ENCODE data around the gene RASGEF1C. TPM values are rescaled to one million over a fixed set of nuclear protein-coding genes. Genes with fewer than 3 reads are reported as not detected.

Gene RASGEF1C
- total RNA-seq, 2 experiments from 2014 or later = not detected

DNA sequence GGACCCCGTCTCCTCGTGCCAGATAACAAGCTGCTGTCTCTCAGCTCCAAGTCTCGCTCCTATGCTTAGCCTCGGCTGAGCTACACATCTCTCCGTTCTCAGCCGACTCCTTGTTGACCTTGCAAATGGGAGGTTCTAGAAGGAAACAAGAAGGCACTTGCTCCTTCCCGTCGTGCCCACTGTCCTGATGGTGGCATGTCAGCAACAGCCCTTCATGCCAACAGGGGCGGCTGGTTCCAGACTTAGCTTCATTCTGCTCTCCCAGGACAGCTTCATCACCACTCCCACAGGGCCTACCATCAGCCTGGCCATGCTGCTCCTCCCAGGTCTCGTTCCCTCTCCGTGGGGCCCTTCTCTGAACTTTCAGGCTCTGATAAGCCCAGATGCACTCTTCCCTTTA is 13.0 kb upstream of the RASGEF1C start:
- CTCF ChIA-PET = interaction anchor here (0.7 kb wide), 1 partner anchor 20 kb away, joined by 3 read pairs; no protein-coding TSS in a partner anchor
- Histone ChIP-seq H3K27ac (ENCODE audit: low read depth in 1 of 2, low read length in 2 of 2) (no peak overlapping the region), H3K27me3 (ENCODE audit: control insufficient read depth in 1 of 2, insufficient read depth in 2 of 2, low read length in 2 of 2) (no peaks in the 10 kb centered on the region), H3K9me3 (ENCODE audit: control insufficient read depth in 1 of 2, insufficient read depth in 1 of 2, low read length in 2 of 2) (peaks cover 55 to 84% of the 10 kb centered on the region in 2 experiments), H3K4me3 (ENCODE audit: low read length) (no peak overlapping the region), H3K36me3 (ENCODE audit: insufficient read depth, low read length) (no peaks in the 10 kb centered on the region), H3K4me1 (ENCODE audit: insufficient read depth, low read length) (no peaks in the 10 kb centered on the region)
- no peak for ATAC-seq (ENCODE audit: poor library complexity)
- TF ChIP-seq, protein P1, sequence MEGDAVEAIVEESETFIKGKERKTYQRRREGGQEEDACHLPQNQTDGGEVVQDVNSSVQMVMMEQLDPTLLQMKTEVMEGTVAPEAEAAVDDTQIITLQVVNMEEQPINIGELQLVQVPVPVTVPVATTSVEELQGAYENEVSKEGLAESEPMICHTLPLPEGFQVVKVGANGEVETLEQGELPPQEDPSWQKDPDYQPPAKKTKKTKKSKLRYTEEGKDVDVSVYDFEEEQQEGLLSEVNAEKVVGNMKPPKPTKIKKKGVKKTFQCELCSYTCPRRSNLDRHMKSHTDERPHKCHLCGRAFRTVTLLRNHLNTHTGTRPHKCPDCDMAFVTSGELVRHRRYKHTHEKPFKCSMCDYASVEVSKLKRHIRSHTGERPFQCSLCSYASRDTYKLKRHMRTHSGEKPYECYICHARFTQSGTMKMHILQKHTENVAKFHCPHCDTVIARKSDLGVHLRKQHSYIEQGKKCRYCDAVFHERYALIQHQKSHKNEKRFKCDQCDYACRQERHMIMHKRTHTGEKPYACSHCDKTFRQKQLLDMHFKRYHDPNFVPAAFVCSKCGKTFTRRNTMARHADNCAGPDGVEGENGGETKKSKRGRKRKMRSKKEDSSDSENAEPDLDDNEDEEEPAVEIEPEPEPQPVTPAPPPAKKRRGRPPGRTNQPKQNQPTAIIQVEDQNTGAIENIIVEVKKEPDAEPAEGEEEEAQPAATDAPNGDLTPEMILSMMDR (IDR thresholded peaks at IDR 0.05) = no peak
- H3K4me1 Mint-ChIP-seq (ENCODE audit: low read depth) = no peaks in the 10 kb centered on the region
- intact Hi-C loops (cut with DNase I, micrococcal nuclease) = no loop called here
- no peaks in the 10 kb centered on the region for H3K27me3 Mint-ChIP-seq
- peaks cover 31% of the 10 kb centered on the region for H3K9me3 Mint-ChIP-seq
- H3K36me3 Mint-ChIP-seq (ENCODE audit: low read depth) = peaks cover 52% of the 10 kb centered on the region
- no peak for DNase-seq
- POLR2A ChIA-PET = no interaction called here
- no peak overlapping the region for H3K27ac Mint-ChIP-seq
- H3K4me3 Mint-ChIP-seq = no peak overlapping the region

DNA sequence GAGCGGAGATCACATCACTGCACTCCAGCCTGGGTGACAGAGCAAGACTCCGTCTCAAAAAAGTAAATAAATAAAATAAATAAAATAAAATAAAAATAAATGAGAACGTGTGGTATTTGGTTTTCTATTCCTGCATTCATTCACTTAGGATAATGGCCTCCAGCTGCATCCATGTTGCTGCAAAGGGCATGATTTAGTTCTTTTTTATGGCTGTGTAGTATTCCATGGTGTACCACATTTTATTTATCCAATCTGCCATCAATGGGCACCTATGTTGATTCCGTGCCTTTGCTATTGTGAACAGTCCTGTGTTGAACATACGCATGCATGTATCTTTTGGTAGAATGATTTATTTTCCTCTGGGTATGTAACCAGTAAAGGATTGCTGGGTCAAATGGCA is 8.8 kb upstream of the RASGEF1C start:
- peaks cover 59 to 63% of the 10 kb centered on the region in 2 experiments for H3K9me3 ChIP-seq (ENCODE audit: control insufficient read depth in 1 of 2, insufficient read depth in 1 of 2, low read length in 2 of 2)
- intact Hi-C loops (cut with DNase I, micrococcal nuclease) = no loop called here
- no peak overlapping the region for H3K27ac ChIP-seq (ENCODE audit: low read depth in 1 of 2, low read length in 2 of 2)
- peaks cover 20% of the 10 kb centered on the region for H3K36me3 Mint-ChIP-seq (ENCODE audit: low read depth)
- no peak for ATAC-seq (ENCODE audit: poor library complexity)
- DNase-seq = no peak
- H3K27ac Mint-ChIP-seq = no peak overlapping the region
- H3K27me3 Mint-ChIP-seq = peaks cover 5% of the 10 kb centered on the region
- POLR2A ChIA-PET = no interaction called here
- peaks cover 0 to under 1% of the 10 kb centered on the region in 2 experiments for H3K27me3 ChIP-seq (ENCODE audit: control insufficient read depth in 1 of 2, insufficient read depth in 2 of 2, low read length in 2 of 2)
- no peak overlapping the region for H3K4me3 ChIP-seq (ENCODE audit: low read length)
- H3K4me1 Mint-ChIP-seq (ENCODE audit: low read depth) = no peaks in the 10 kb centered on the region
- CTCF ChIA-PET = no interaction called here
- peaks cover 18% of the 10 kb centered on the region for H3K9me3 Mint-ChIP-seq
- TF ChIP-seq, protein P1 (IDR thresholded peaks at IDR 0.05) = no peak
- H3K36me3 ChIP-seq (ENCODE audit: insufficient read depth, low read length) = no peaks in the 10 kb centered on the region
- H3K4me3 Mint-ChIP-seq = no peak overlapping the region
- H3K4me1 ChIP-seq (ENCODE audit: insufficient read depth, low read length) = no peaks in the 10 kb centered on the region

DNA sequence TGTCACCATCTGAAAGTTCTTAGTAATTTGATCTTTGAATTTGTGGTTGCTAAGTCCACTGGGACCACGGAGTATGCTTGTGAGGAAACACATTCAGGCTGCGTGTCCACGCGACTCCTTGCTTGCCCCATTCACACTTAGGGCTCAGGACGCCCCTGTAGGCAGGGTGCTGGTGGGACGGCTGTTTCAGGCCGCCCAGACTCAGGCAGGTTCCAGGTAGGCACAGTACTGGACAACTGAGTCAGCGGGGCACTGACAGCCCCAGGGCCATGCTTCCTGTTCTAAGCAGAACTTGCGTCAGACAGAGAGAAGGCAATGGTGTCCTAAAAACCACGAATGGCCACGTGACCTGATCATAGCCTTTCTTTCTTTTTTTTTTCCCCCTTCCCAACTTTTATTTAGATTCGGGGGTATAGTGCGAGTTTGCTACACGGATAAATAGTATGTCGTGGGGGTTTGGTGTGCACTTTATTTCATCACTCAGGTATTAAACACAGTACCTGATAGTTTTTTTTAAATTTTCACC is 7.7 kb upstream of the RASGEF1C start:
- DNase-seq = no peak
- Histone ChIP-seq H3K27me3 (ENCODE audit: control insufficient read depth in 1 of 2, insufficient read depth in 2 of 2, low read length in 2 of 2) (peaks cover 3 to 5% of the 10 kb centered on the region in 2 experiments), H3K9me3 (ENCODE audit: control insufficient read depth in 1 of 2, insufficient read depth in 1 of 2, low read length in 2 of 2) (peaks cover 48 to 61% of the 10 kb centered on the region in 2 experiments), H3K36me3 (ENCODE audit: insufficient read depth, low read length) (no peaks in the 10 kb centered on the region), H3K27ac (ENCODE audit: low read depth in 1 of 2, low read length in 2 of 2) (no peak overlapping the region), H3K4me1 (ENCODE audit: insufficient read depth, low read length) (no peaks in the 10 kb centered on the region), H3K4me3 (ENCODE audit: low read length) (no peak overlapping the region)
- intact Hi-C loops (cut with DNase I, micrococcal nuclease) = no loop called here
- H3K27me3 Mint-ChIP-seq = peaks cover 9% of the 10 kb centered on the region
- ChIA-PET POLR2A (no interaction called here), CTCF (no interaction called here)
- TF ChIP-seq, protein P1 (IDR thresholded peaks at IDR 0.05) = no peak
- H3K36me3 Mint-ChIP-seq (ENCODE audit: low read depth) = peaks cover 14% of the 10 kb centered on the region
- H3K27ac Mint-ChIP-seq = no peak overlapping the region
- H3K9me3 Mint-ChIP-seq = peaks cover 15% of the 10 kb centered on the region
- H3K4me3 Mint-ChIP-seq = no peak overlapping the region
- ATAC-seq (ENCODE audit: poor library complexity) = no peak
- H3K4me1 Mint-ChIP-seq (ENCODE audit: low read depth) = no peaks in the 10 kb centered on the region
